Progenitor cell of endocrine pancreas (in vitro differentiated cells): ENCODE results near the gene SMIM36. TPM values are rescaled to one million over a fixed set of nuclear protein-coding genes. Genes with fewer than 3 reads are reported as not detected.

ENCODE experiments used
- DNase-seq: peaks from one replicate; pipeline ENCODE4 v3.0.0; 2021; ENCODE audit warnings: low spot score; ENCODE audit not compliant: unreplicated experiment
- H3K27ac Mint-ChIP-seq: 2 replicates; pipeline ENCODE4 v1.8.0; 2021; ENCODE audit warnings: mild to moderate bottlenecking, moderate library complexity, mixed read lengths
- H3K27me3 Mint-ChIP-seq: 2 replicates; pipeline ENCODE4 v1.8.0; 2021; ENCODE audit warnings: mixed read lengths
- H3K36me3 Mint-ChIP-seq: 2 replicates; pipeline ENCODE4 v1.8.0; 2022; ENCODE audit warnings: mixed read lengths; ENCODE audit not compliant: insufficient read depth
- H3K4me1 Mint-ChIP-seq: 2 replicates; pipeline ENCODE4 v1.8.0; 2021; ENCODE audit warnings: low read depth, mixed read lengths
- H3K4me3 Mint-ChIP-seq: 2 replicates; pipeline ENCODE4 v1.8.0; 2021; ENCODE audit warnings: low read depth, mild to moderate bottlenecking, moderate library complexity, mixed read lengths
- H3K9me3 Mint-ChIP-seq: 2 replicates; pipeline ENCODE4 v1.8.0; 2021; ENCODE audit warnings: low read depth, mixed read lengths
- CTCF ChIP-seq: fragments of 200-600 bp; sonication (generic); IDR thresholded peaks from one replicate; pipeline ENCODE4 v1.5.0; 2021; ENCODE audit warnings: antibody characterized with exemption, mild to moderate bottlenecking; ENCODE audit not compliant: unreplicated experiment
- total RNA-seq: library from RNA; stranded (reverse); gene quantifications from 2 replicates; pipeline ENCODE4 v1.2.1, GENCODE V29; 2021

Gene SMIM36
- total RNA-seq, 1 donor from 2014 or later = not detected

- no peak for DNase-seq
- no peak for TF ChIP-seq CTCF
- Mint-ChIP-seq H3K4me3 (no peak overlapping the region), H3K27me3 (no peaks in the 10 kb centered on the region), H3K27ac (no peak overlapping the region), H3K4me1 (peaks cover 2% of the 10 kb centered on the region), H3K9me3 (no peaks in the 10 kb centered on the region), H3K36me3 (peaks cover 34% of the 10 kb centered on the region)
Measured at GRCh38 chr17:55402374-55402773, 108.9 kb downstream of the SMIM36 start.

Other genes starting within 250 kb of the SMIM36 start
- gene HLF, start 246.5 kb downstream of the SMIM36 start, total RNA-seq = 0.41 and 0.62 TPM in 2 replicates
- 22.1 and 26.1 TPM in 2 replicates for gene MMD, start 89.6 kb downstream of the SMIM36 start, total RNA-seq
- 1.1 and 1.2 TPM in 2 replicates for gene TMEM100, start 211.4 kb upstream of the SMIM36 start, total RNA-seq
- 25.4 and 27.9 TPM in 2 replicates for gene PCTP, start 239.6 kb upstream of the SMIM36 start, total RNA-seq